ENCODE measurements around the gene MRPL42. TPM values are rescaled to one million over a fixed set of nuclear protein-coding genes. Genes with fewer than 3 reads are reported as not detected.
"Not testable (repeated sequence)": the region's sequence is repeated elsewhere in the genome, so short reads cannot be mapped to it uniquely, and the experiment has no call there.

MRPL42 gene
- total RNA-seq = 10 to 100 TPM; 62.9 to 98.8 (median 89.2) TPM

GRCh38 chr12:93467351-93468007 lies at the start of gene MRPL42:
TSS of gene MRPL42 (plus strand) at chr12:93467514. CDS start at chr12:93469286, 1,772 bp downstream.
- peaks cover 32% of the 10 kb centered on the region for H3K4me1 Mint-ChIP-seq (ENCODE audit: low read depth)
- H3K36me3 Mint-ChIP-seq (ENCODE audit: insufficient read depth) = peaks cover 6% of the 10 kb centered on the region
- DNase-seq (peak; percentile 90), ATAC-seq (peak; percentile 95 to 97)
- peak within 1 kb of the TSS; percentile 97 for H3K4me3 Mint-ChIP-seq
- H3K9me3 Mint-ChIP-seq = no peaks in the 10 kb centered on the region
- H3K27me3 Mint-ChIP-seq (ENCODE audit: low read depth) = no peaks in the 10 kb centered on the region

- peaks cover 90% of the 10 kb centered on the region for H3K4me1 Mint-ChIP-seq (ENCODE audit: low read depth)
- peaks cover 4% of the 10 kb centered on the region for H3K36me3 Mint-ChIP-seq (ENCODE audit: insufficient read depth)
- no peaks in the 10 kb centered on the region for H3K9me3 Mint-ChIP-seq
- H3K4me3 Mint-ChIP-seq = no peak overlapping the region
- DNase-seq (no peak), ATAC-seq (no peak)
- H3K27me3 Mint-ChIP-seq (ENCODE audit: low read depth) = no peaks in the 10 kb centered on the region
Observed at GRCh38 chr12:93417967-93418480, 49.3 kb upstream of the MRPL42 start.

GRCh38 chr12:93419388-93420034 lies 47.8 kb upstream of the MRPL42 start:
- peaks cover 93% of the 10 kb centered on the region for H3K4me1 Mint-ChIP-seq (ENCODE audit: low read depth)
- no peaks in the 10 kb centered on the region for H3K9me3 Mint-ChIP-seq
- H3K4me3 Mint-ChIP-seq = no peak overlapping the region
- DNase-seq (no peak), ATAC-seq (peak in 1 of 2 donors; percentile 47)
- peaks cover 2% of the 10 kb centered on the region for H3K36me3 Mint-ChIP-seq (ENCODE audit: insufficient read depth)
- no peaks in the 10 kb centered on the region for H3K27me3 Mint-ChIP-seq (ENCODE audit: low read depth)

- no peak for ATAC-seq
- no peaks in the 10 kb centered on the region for H3K36me3 Mint-ChIP-seq (ENCODE audit: insufficient read depth)
- peaks cover 95% of the 10 kb centered on the region for H3K4me1 Mint-ChIP-seq (ENCODE audit: low read depth)
- no peak for DNase-seq
- H3K9me3 Mint-ChIP-seq = no peaks in the 10 kb centered on the region
- H3K27me3 Mint-ChIP-seq (ENCODE audit: low read depth) = no peaks in the 10 kb centered on the region
- no peak overlapping the region for H3K4me3 Mint-ChIP-seq
Observed at GRCh38 chr12:93422050-93422449, 45.3 kb upstream of the MRPL42 start.

- Mint-ChIP-seq H3K9me3 (no peaks in the 10 kb centered on the region), H3K4me3 (peak overlapping the region; percentile 41), H3K36me3 (ENCODE audit: insufficient read depth) (peaks cover 9% of the 10 kb centered on the region), H3K4me1 (ENCODE audit: low read depth) (peaks cover 94% of the 10 kb centered on the region), H3K27me3 (ENCODE audit: low read depth) (no peaks in the 10 kb centered on the region)
- no peak for DNase-seq
- no peak for ATAC-seq
Observed at GRCh38 chr12:93425736-93426411, 41.4 kb upstream of the MRPL42 start.

GRCh38 chr12:93426412-93426805 lies 40.9 kb upstream of the MRPL42 start:
- Mint-ChIP-seq H3K4me3 (peak overlapping the region; percentile 21), H3K9me3 (no peaks in the 10 kb centered on the region), H3K4me1 (ENCODE audit: low read depth) (peaks cover 93% of the 10 kb centered on the region), H3K27me3 (ENCODE audit: low read depth) (no peaks in the 10 kb centered on the region), H3K36me3 (ENCODE audit: insufficient read depth) (peaks cover 9% of the 10 kb centered on the region)
- no peak for ATAC-seq
- DNase-seq = no peak

GRCh38 chr12:93427779-93428564 lies 39.3 kb upstream of the MRPL42 start:
- Mint-ChIP-seq H3K4me3 (no peak overlapping the region), H3K9me3 (no peaks in the 10 kb centered on the region)
- ATAC-seq = no peak

GRCh38 chr12:93429448-93429847 lies 37.9 kb upstream of the MRPL42 start:
- H3K9me3 Mint-ChIP-seq = no peaks in the 10 kb centered on the region
- no peaks in the 10 kb centered on the region for H3K27me3 Mint-ChIP-seq (ENCODE audit: low read depth)
- DNase-seq = no peak
- H3K4me1 Mint-ChIP-seq (ENCODE audit: low read depth) = peaks cover 88% of the 10 kb centered on the region
- no peak for ATAC-seq
- H3K36me3 Mint-ChIP-seq (ENCODE audit: insufficient read depth) = peaks cover 13% of the 10 kb centered on the region
- H3K4me3 Mint-ChIP-seq = no peak overlapping the region

More at GRCh38 chr12:93427779-93428564, 39.3 kb upstream of the MRPL42 start:
- peaks cover 12% of the 10 kb centered on the region for H3K36me3 Mint-ChIP-seq (ENCODE audit: insufficient read depth)
- no peak for DNase-seq
- peaks cover 88% of the 10 kb centered on the region for H3K4me1 Mint-ChIP-seq (ENCODE audit: low read depth)
- H3K27me3 Mint-ChIP-seq (ENCODE audit: low read depth) = no peaks in the 10 kb centered on the region

GRCh38 chr12:93429852-93430251 lies 37.5 kb upstream of the MRPL42 start:
- Mint-ChIP-seq H3K27me3 (ENCODE audit: low read depth) (no peaks in the 10 kb centered on the region), H3K4me1 (ENCODE audit: low read depth) (peaks cover 85% of the 10 kb centered on the region), H3K36me3 (ENCODE audit: insufficient read depth) (peaks cover 13% of the 10 kb centered on the region), H3K4me3 (no peak overlapping the region), H3K9me3 (no peaks in the 10 kb centered on the region)
- DNase-seq = no peak
- ATAC-seq = no peak

- no peaks in the 10 kb centered on the region for H3K9me3 Mint-ChIP-seq
- H3K4me1 Mint-ChIP-seq (ENCODE audit: low read depth) = peaks cover 85% of the 10 kb centered on the region
- H3K27me3 Mint-ChIP-seq (ENCODE audit: low read depth) = no peaks in the 10 kb centered on the region
- DNase-seq (no peak), ATAC-seq (no peak)
- peaks cover 13% of the 10 kb centered on the region for H3K36me3 Mint-ChIP-seq (ENCODE audit: insufficient read depth)
- H3K4me3 Mint-ChIP-seq = no peak overlapping the region
Observed at GRCh38 chr12:93430280-93430679, 37.0 kb upstream of the MRPL42 start.

- not testable (repeated sequence) for DNase-seq; H3K27me3 Mint-ChIP-seq (ENCODE audit: low read depth); H3K4me3 Mint-ChIP-seq; H3K9me3 Mint-ChIP-seq; ATAC-seq
- Mint-ChIP-seq H3K4me1 (ENCODE audit: low read depth) (peaks cover 83% of the 10 kb centered on the region), H3K36me3 (ENCODE audit: insufficient read depth) (peaks cover 13% of the 10 kb centered on the region)
Observed at GRCh38 chr12:93432031-93432430, 35.3 kb upstream of the MRPL42 start.

- ATAC-seq (no peak), DNase-seq (no peak)
- H3K9me3 Mint-ChIP-seq = no peaks in the 10 kb centered on the region
- peaks cover 11% of the 10 kb centered on the region for H3K36me3 Mint-ChIP-seq (ENCODE audit: insufficient read depth)
- peaks cover 83% of the 10 kb centered on the region for H3K4me1 Mint-ChIP-seq (ENCODE audit: low read depth)
- no peak overlapping the region for H3K4me3 Mint-ChIP-seq
- no peaks in the 10 kb centered on the region for H3K27me3 Mint-ChIP-seq (ENCODE audit: low read depth)
Observed at GRCh38 chr12:93434256-93434865, 33.0 kb upstream of the MRPL42 start.

GRCh38 chr12:93438266-93439050 lies 28.9 kb upstream of the MRPL42 start:
- Mint-ChIP-seq H3K4me1 (ENCODE audit: low read depth) (peaks cover 79% of the 10 kb centered on the region), H3K27me3 (ENCODE audit: low read depth) (no peaks in the 10 kb centered on the region), H3K36me3 (ENCODE audit: insufficient read depth) (peaks cover 5% of the 10 kb centered on the region), H3K4me3 (peak overlapping the region; percentile 78), H3K9me3 (no peaks in the 10 kb centered on the region)
- ATAC-seq (no peak), DNase-seq (no peak)
